GM18499 (cell line): Measurements from ENCODE around the gene CHEK1.
"Not testable (repeated sequence)": the region's sequence is repeated elsewhere in the genome, so short reads cannot be mapped to it uniquely, and the experiment has no call there.

Experiments used
- ATAC-seq: cut with Tn5 transposase; IDR thresholded peaks from one replicate; pipeline ENCODE4 v1.9.1; 2021; ENCODE audit warnings: moderate number of reproducible peaks; ENCODE audit not compliant: insufficient read depth, unreplicated experiment

Gene CHEK1

DNA sequence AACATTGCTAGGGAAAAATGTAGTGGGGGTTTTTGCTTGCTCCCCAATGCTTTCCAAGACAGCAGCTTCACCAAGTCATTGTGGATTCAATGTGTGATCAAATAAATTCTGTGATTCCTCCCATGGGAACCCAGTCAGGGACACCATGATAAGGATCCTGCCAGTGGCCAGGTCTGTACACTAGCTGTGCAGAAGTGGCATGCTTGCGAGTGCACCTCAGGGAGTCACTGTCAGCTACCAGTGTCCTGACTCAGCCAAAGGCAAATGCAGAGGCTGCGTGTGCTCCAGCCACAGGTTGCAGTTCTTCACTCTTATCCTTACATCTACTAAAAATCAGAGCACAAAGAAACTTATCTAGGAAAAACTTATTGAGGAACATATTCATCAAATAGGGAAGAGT is 65.0 kb downstream of the CHEK1 start:
- ATAC-seq: no peak

DNA sequence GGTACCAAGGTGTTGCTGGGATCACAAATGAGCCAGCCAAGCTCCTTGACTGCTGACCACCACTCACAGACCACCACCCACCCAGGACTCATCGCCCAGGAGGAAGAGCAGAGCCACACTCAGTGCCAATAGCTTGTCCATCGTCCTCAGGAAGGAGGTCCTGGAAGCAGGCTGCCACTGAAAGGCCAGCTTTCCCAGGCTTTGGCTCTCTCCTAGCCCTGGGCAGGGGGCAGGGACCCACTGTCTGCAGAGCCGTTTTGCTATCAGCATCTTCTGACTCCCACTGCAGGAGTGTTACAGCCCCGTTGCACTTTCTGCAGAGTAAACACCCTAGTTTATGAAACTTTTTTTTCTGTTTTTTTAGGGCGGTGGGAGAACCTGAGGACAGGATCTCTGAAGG is 67.9 kb downstream of the CHEK1 start:
- no peak for ATAC-seq

DNA sequence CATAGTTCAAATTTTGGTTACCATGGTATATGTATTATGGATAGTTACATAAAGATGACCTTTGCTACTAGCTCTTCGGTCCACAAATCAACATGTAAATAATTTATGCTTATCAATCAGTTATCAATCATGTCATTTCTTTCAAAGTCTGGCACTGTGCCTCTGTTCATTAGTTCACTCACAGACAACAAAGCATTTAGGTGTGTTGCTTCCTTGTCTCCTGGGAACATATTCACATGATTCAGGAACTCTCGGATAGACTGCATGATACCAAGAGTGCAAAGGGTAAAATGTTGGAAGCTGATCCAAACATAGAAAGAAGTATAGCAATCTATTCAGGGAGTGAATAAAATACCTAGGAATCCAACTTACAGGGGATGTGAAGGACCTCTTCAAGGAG is 70.0 kb downstream of the CHEK1 start:
- no peak for ATAC-seq

DNA sequence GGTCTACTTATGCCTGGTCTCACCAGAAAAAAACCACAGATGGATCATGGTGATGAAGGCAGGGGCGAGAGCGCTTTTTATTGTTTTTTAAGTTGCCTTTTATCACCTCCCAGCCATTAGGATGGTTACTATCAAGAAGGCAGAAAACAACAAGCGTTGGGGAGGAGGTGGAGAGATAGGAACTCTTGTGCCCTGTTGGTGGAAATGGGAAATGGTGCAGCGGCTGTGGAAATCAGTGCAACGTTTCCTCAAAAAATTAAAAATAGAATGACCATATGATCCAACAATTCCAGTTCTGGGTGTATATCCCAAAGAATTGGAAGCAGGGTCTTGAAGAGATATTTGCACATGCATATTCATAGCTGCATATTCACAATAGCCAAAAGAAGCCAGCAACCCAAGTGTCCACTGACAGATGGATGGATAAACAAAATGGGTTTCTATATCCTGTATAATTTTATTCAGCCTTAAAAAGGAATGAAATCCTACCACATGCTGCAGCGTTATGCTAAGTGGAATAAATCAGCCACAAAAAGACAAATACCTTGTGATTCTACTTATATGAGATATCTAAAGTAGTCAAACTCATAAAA is 76.2 kb downstream of the CHEK1 start:
- ATAC-seq: no peak

DNA sequence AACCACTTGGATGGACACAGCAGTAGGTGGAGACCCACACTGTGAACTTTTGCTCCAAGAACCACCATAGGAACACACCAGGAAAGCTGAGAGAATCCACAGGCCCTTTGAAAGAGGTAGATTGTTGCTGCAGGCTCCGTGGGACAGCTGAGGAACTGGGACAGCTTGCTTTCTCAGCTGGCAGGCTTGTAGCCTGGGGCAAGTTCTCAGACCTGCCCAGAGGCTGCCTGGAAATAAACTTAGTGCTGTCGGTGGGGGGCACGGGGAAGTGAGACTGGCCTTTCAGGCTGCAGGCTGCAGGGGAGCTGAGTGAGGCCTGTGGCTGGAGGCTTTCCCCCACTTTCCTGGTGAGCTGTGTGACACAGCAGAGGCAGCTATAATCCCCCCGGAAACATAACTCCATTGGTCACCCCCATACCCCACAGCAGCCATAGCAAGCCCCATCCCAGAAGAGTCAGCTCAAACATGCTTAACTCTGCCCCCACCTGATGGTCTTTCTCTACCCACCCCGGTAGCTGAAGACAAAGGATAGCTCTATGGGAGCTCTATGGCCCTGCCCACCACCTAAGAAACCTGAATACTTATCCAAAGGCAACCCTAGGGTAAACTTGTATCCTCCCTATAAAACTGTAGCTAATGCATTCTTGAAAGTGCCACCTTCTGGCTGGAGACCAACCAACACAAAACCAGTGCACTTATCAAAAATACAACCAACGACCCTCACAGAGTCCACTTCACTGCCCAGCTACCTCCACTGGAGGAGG is 77.1 kb downstream of the CHEK1 start:
- no peak for ATAC-seq

DNA sequence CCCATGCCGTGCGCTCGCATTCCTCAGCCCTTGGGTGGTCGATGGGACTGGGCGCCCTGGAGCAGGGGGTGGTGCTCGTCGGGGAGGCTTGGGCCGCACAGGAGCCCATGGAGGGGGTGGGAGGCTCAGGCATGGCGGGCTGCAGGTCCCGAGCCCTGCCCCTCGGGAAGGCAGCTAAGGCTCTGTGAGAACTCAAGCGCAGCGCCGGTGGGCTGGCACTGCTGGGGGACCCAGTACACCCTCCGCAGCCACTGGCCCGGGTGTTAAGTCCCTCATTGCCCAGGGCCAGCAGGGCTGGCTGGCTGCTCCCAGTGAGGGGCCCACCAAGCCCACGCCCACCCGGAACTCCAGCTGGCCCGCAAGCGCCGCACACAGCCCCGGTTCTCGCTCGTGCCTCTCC is 79.7 kb downstream of the CHEK1 start:
- ATAC-seq: not testable (repeated sequence)

DNA sequence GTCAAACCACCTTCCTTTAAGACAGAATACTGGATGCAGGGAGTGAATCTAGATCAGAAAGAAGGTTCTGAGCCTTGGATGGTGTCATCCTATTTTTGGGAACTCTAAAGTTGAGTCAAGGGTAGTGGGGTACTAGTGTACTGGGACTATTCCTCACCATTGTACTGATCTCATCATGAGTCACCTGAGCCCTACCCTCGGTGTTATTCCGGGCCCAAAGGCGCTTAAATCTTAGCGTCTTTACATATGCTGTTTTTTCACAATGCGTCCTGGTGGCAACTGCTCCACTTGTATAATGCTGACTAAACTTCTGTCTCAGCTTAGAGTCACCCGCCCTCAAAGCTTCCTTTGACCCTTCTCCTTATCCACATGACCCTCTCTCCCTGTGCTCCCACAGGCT is 95.8 kb downstream of the CHEK1 start:
- no peak for ATAC-seq

DNA sequence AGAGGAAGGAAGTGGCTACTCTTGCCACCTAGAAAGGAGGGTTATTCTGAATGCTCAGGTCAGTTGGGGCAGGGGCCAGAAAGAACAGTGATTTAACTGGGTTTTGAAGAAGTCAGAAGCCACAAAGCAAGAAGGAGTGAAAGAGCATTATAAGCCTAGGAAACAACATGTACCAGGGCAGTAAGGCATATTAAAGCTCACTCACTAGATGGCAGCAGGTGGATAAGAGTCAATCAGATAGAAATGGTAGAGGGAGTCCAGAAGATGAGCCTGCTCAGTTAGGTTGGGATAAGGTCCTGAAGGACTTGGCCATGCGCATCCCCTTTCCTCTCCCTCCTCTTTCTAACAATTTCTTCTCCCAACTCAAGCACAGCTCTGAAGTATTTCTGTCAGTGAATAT is 99.2 kb downstream of the CHEK1 start:
- no peak for ATAC-seq
